Measurements from ENCODE around the gene WDR64.

The WDR64 gene

DNA sequence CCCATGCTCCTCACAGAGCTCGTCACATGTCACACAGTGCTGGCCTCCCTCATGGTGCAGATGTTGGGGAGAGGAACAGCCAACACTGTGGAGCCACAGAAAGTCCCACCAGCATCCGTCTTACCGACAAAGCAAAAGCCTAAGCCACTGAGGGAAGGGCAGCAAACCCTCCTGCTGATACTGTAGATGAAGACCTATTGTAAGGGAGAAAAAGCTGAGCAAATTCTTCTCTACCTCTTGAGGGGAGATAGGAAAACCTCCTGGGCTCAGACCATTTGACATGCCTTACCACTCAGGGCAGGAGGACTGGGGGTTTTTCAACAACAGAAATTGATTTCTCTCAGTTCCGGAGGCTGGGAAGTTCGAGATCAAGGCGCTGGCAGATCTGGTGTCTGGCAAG is 95.9 kb downstream of the WDR64 start:
- H3K27ac Mint-ChIP-seq: peak overlapping the region; percentile 54
- H3K9me3 Mint-ChIP-seq: peaks cover 11% of the 10 kb centered on the region
- H3K27me3 Mint-ChIP-seq (ENCODE audit: low read depth, poor library complexity): no peaks in the 10 kb centered on the region
- H3K4me1 Mint-ChIP-seq: peaks cover 5% of the 10 kb centered on the region
- H3K4me3 Mint-ChIP-seq: no peak overlapping the region
- no peaks in the 10 kb centered on the region for H3K36me3 Mint-ChIP-seq (ENCODE audit: low read depth)
- no peak for DNase-seq
- TF ChIP-seq, protein P1, sequence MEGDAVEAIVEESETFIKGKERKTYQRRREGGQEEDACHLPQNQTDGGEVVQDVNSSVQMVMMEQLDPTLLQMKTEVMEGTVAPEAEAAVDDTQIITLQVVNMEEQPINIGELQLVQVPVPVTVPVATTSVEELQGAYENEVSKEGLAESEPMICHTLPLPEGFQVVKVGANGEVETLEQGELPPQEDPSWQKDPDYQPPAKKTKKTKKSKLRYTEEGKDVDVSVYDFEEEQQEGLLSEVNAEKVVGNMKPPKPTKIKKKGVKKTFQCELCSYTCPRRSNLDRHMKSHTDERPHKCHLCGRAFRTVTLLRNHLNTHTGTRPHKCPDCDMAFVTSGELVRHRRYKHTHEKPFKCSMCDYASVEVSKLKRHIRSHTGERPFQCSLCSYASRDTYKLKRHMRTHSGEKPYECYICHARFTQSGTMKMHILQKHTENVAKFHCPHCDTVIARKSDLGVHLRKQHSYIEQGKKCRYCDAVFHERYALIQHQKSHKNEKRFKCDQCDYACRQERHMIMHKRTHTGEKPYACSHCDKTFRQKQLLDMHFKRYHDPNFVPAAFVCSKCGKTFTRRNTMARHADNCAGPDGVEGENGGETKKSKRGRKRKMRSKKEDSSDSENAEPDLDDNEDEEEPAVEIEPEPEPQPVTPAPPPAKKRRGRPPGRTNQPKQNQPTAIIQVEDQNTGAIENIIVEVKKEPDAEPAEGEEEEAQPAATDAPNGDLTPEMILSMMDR (IDR thresholded peaks at IDR 0.05): no peak

GRCh38 chr1:241749041-241749944 is 97.2 kb downstream of the WDR64 start:
- no peaks in the 10 kb centered on the region for H3K36me3 Mint-ChIP-seq (ENCODE audit: low read depth)
- TF ChIP-seq, protein P1 (IDR thresholded peaks at IDR 0.05): no peak
- H3K27ac Mint-ChIP-seq: no peak overlapping the region
- no peaks in the 10 kb centered on the region for H3K27me3 Mint-ChIP-seq (ENCODE audit: low read depth, poor library complexity)
- peaks cover 5% of the 10 kb centered on the region for H3K4me1 Mint-ChIP-seq
- H3K9me3 Mint-ChIP-seq: peaks cover 11% of the 10 kb centered on the region
- DNase-seq: no peak
- H3K4me3 Mint-ChIP-seq: no peak overlapping the region

DNA sequence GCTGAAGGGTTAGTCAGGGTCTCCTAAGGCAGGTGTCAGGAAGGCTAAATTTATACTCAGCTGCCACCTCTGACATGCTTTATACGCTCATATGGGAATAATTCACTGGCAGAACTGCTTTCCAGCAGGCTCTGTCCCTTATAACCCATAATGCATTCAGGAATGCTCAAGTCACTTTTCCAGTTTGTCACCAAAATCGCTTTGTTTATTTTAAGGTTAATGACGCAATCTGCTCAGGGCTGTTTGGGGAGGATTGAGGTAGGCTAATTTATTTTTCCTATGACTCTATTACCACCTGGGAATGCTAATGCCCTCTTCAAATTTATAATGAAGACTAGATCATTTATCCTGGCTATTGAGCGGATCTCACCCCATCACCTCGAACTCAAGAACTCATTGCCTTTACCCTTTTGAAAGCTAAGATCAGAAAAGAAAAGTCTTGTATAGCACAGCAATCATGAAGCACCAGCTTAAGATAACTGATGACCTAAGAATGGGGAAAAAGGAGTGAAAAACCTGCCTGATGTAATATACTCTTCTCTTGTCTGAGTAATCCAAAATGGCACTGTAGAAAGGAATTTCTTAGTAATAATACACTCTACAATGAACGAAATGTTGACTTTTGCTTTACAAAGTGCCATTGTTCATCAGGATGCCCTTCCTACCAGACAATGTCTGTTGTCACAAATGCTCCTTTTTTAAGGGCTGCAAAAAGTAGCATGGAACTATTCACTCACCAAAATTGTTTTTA is 98.0 kb downstream of the WDR64 start:
- H3K36me3 Mint-ChIP-seq (ENCODE audit: low read depth): no peaks in the 10 kb centered on the region
- H3K4me1 Mint-ChIP-seq: peaks cover 5% of the 10 kb centered on the region
- no peak for DNase-seq
- no peaks in the 10 kb centered on the region for H3K27me3 Mint-ChIP-seq (ENCODE audit: low read depth, poor library complexity)
- no peak overlapping the region for H3K27ac Mint-ChIP-seq
- no peak overlapping the region for H3K4me3 Mint-ChIP-seq
- peaks cover 11% of the 10 kb centered on the region for H3K9me3 Mint-ChIP-seq
- TF ChIP-seq, protein P1 (IDR thresholded peaks at IDR 0.05): no peak

- no peak overlapping the region for H3K4me3 Mint-ChIP-seq
- no peaks in the 10 kb centered on the region for H3K27me3 Mint-ChIP-seq (ENCODE audit: low read depth, poor library complexity)
- TF ChIP-seq, protein P1 (IDR thresholded peaks at IDR 0.05): no peak
- peaks cover 5% of the 10 kb centered on the region for H3K4me1 Mint-ChIP-seq
- DNase-seq: no peak
- peaks cover 19% of the 10 kb centered on the region for H3K9me3 Mint-ChIP-seq
- H3K36me3 Mint-ChIP-seq (ENCODE audit: low read depth): no peaks in the 10 kb centered on the region
- H3K27ac Mint-ChIP-seq: no peak overlapping the region
These were observed 99.4 kb downstream of the WDR64 start for GRCh38 chr1:241751524-241751923.

- Mint-ChIP-seq H3K36me3 (ENCODE audit: low read depth) (no peaks in the 10 kb centered on the region), H3K27ac (no peak overlapping the region), H3K4me1 (no peaks in the 10 kb centered on the region), H3K4me3 (no peak overlapping the region), H3K27me3 (ENCODE audit: low read depth, poor library complexity) (peaks cover 3% of the 10 kb centered on the region), H3K9me3 (no peaks in the 10 kb centered on the region)
- TF ChIP-seq, protein P1 (IDR thresholded peaks at IDR 0.05): no peak
- no peak for DNase-seq
These were observed 110.7 kb downstream of the WDR64 start for GRCh38 chr1:241762713-241763339.

All from nephron progenitor cell (in vitro differentiated cells).